RPMI8226 (cell line): ENCODE results near the gene STXBP5.
A peak's percentile ranks its signal among the peaks of the same experiment; 100 is the strongest.
"Not testable (repeated sequence)": the region's sequence is repeated elsewhere in the genome, so short reads cannot be mapped to it uniquely, and the experiment has no call there.

Source experiments
- DNase-seq: peaks from one replicate; pipeline ENCODE4 v3.0.0-alpha.2; 2015

Gene STXBP5

GRCh38 chr6:147251072-147251471 lies 46.9 kb downstream of the STXBP5 start:
- no peak for DNase-seq

- DNase-seq: not testable (repeated sequence)
These were observed 50.8 kb downstream of the STXBP5 start for GRCh38 chr6:147254929-147255473.

- DNase-seq: no peak
These were observed 51.9 kb downstream of the STXBP5 start for GRCh38 chr6:147255948-147256674.

DNA sequence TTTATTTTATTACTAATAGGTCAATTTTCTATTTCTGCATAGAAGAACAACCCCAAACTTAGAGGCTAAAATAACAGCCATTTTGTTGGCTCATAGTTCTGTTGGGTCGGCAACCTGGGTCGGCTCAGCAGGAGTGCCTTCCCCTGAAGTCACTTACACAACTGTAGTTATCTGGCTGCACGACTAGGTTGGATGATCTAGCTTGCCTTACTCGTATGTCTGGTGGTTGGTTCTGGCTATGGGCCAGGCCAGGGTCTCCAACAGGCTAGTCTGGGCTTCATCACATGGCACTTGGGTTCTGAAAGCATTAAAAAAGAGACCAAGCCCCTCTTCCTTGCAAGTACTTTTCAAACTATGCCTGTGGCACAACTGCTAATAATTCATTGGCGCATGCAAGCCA lies 53.5 kb downstream of the STXBP5 start:
- DNase-seq: no peak

GRCh38 chr6:147260091-147260490 lies 55.9 kb downstream of the STXBP5 start:
- DNase-seq: no peak

DNA sequence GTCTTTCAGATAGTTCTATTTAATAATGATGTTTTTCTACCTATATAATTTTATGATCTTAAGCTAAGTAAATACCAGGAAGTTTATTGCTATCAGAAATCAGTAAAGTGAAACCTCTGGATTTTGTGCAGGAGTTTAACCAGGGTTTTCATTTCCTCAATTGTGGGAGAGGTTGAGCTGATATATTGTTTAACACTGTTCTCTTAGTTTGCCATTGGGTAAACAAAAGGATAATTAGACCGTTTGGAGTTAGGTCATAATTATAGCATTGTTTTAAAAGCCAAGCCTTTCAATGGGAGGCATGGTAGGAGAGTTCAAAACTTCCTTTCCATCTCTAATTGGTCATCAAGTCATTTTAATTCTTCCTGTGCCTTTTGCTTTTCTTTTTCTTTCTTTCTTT lies 58.7 kb downstream of the STXBP5 start:
- DNase-seq: no peak

- no peak for DNase-seq
These were observed 62.6 kb downstream of the STXBP5 start for GRCh38 chr6:147266821-147267220.

DNA sequence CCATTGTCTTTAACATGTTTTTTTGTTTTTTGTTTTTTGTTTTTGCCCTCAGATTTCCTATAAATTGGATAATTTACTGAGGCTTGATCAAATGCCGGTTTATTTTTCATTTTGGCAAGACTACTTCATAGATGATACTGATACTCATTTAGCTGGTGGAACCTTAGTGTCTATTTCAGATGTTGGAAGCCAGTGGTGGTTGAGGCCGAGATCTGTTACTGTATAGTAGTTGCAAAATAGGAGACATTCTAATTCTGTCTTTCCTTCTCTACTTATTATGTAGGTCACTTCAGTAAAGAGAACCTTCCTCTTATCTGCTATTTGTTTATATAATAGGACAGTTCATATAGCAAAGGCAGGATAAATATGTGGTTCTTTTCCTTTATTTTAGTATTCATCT lies 63.4 kb downstream of the STXBP5 start:
- no peak for DNase-seq

DNA sequence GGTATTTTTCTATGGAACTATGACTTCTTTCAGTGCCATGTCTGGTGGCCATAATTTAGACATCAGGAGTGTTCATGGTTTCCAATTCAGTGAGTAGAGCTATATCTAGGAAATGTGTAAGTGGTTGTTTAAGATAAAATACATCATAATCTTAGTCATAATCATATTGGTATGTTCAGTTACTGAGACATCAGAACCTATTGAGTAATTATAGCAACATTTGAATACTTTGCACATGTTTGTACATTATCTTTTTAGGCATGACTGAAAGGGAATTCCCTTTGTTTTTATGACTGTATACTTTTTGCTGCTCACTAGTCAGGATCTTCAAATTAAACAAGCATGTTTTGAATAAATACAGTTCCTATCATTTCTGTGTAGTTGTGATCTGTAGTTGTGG lies 64.0 kb downstream of the STXBP5 start:
- no peak for DNase-seq

DNA sequence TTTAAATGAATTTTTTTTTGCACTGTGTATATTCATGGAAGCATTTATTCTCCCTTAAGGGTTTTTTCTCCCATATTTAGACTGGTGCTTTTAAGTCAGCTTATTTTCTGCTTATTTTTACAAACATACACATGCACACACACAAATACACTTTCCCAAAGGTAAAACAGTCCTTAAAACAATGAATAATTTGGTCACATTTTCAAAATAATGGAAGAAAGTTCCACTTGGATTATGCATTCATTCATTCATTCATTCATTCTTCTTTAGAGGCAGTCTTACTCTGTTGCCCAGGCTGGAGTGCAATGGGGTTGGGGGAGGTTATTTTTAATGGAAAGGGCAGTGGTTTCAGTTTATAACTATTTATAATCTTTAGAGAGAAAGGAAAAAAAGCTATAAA lies 69.8 kb downstream of the STXBP5 start:
- no peak for DNase-seq

DNA sequence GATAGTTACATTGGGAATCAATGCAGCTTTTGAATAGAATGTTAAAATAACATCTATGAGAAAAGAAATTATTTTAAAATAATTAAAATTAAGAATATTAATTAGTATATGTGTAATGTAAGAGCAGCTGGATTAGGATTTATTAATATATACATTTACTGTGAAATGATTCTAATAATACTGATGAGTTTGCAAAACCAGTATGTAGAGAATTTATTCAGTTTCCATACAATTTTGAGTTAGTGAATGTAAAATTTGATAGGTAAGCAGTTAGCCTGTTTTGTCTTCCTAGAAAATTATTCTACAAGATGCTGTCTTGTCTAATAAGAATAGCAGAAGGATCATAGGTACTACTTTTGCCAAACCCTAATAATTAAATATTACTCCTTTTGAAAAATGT lies 70.6 kb downstream of the STXBP5 start:
- DNase-seq: no peak

DNA sequence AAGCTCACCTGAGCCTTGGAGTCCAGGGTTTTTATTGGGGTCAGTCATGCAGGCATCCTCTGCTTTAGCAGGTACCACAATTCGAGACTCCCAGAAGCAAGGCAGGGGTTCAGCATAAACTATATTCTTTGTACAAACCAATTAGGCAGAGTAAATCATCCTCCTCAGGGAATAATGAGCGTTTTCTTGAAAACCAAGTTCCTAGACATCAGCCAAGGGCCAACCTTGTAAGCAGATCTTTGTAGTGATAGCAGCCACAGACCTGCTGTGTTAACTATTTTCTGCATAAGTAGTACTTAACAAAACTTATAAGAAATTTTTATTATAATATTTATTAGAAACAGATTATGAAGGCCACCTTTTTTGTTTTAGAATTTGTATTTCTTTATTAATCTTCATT lies 74.7 kb downstream of the STXBP5 start:
- no peak for DNase-seq

DNA sequence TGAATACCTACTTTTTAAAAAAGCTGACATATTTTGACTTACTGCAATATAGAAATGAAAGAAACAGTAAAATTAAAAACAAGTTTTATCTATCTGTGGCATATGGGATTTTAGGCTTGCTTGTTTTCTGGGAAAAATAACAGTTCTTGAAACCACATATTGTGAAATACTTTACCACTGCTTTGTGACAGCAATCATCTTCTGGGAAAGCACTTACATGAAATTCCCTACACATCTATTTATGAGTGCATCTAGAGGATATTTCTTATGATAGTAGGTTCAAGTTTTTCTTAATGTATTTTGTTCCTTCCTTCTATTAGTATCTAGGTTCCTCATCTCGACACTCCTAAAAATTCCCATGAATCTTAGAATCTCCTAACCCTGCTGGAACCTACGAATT lies 75.2 kb downstream of the STXBP5 start:
- no peak for DNase-seq

DNA sequence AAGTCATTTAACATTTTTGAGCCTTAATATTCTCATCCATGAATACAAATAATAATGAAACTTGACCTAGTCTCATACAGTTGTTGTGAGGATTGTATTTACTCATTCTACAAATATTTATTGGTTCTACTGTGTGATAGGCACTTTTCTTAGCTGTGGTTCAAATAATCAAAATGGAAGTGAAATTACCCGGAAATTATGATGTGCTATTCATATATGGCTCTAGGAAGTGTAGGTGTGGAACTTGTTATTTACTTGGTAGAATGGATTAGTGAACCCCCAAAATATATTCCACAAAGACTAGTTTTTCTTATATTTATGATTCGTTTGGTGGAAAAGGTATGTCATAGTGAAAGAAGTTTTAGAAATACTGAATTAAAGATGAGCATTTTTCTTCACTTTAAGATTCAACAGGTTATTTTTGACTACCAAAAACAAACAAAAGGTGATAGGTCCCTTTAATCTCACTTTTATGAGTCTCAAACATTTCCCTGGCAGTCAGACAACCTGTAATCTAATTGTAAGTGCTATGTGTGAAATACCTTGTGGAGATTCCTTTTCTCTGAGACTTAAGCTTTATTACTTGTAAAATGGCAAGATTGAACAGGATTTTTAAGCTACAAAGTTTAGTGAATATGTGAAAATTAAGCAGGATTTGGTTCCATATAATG lies 77.8 kb downstream of the STXBP5 start:
- no peak for DNase-seq

DNA sequence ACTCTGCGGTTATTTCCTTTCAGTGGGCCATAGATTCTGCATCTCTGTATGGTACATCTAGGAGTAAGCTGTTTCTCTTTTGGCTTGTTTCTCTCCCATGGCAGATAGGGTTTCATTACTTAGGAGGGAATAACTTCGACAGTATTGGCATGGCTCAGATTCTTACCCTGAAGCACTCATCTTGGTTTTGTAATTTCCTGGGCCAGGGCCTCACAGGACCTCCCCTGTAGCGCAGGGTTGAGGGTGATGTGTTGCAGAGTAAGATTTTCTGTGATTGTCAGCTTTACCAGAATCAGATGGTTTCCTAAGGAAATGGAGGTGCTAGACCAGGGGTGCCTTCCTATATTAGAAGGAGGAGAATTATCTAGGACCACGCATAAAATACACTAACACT lies 78.3 kb downstream of the STXBP5 start:
- no peak for DNase-seq

GRCh38 chr6:147283460-147283859 lies 79.2 kb downstream of the STXBP5 start:
- DNase-seq: no peak

GRCh38 chr6:147285087-147285855 lies 81.1 kb downstream of the STXBP5 start:
- peak; percentile 5 for DNase-seq

DNA sequence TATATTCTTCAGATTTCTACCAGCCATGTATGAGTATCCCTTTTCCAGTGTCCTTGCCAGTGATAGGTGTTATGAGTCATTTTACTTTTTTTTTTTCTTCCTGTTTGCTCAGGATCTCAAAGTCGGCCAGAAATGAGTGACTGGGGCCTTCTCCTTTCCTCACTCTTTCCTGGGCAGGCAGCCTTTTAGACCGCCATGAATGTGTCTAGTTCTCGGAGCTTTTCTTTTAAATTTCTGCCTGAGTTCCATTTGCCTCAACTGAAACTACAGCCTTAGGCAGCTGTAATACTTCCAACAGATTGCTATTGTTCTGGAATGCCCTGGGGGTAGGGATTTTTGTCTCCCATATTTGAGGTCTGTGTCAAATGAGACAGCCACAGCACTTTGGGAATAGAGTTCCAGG lies 83.7 kb downstream of the STXBP5 start:
- no peak for DNase-seq

DNA sequence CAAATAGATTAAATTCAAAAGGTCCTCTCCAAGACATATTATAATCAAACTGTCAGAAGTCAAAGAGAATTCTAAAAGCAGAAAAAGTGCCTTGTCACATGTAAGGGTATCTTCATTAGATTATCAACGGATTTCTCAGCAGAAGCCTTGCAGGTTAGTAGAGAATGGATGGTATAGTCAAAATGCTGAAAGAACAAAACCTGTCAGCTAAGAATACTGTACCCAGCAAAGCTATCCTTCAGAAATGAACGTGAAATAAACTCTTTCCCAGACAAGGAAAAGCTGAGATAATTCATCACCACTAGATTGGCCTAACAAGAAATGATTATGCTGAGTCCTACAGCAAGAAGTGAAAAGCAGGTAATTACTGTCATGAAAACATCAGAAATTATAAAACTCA lies 92.9 kb downstream of the STXBP5 start:
- DNase-seq: no peak

GRCh38 chr6:147297663-147298316 lies 93.6 kb downstream of the STXBP5 start:
- no peak for DNase-seq

GRCh38 chr6:147298461-147298860 lies 94.2 kb downstream of the STXBP5 start:
- DNase-seq: no peak

DNA sequence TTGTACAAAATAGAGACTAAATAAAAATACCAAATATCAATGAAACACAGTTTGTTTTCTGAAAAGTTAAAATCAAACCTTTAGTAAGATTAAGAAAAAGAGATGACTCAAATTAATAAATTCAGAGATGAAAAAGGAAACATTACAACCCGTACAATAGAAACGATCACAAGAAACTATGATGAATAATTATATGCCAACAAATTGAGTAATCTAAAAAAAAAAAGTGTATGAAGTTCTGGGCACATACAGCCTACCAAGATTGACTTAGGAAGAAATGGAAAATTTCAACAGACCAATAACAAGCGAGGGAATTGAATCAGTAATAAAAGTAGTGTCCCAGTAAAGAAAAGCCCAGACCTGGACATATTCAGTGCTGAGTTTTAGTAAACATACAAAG lies 94.8 kb downstream of the STXBP5 start:
- no peak for DNase-seq

DNA sequence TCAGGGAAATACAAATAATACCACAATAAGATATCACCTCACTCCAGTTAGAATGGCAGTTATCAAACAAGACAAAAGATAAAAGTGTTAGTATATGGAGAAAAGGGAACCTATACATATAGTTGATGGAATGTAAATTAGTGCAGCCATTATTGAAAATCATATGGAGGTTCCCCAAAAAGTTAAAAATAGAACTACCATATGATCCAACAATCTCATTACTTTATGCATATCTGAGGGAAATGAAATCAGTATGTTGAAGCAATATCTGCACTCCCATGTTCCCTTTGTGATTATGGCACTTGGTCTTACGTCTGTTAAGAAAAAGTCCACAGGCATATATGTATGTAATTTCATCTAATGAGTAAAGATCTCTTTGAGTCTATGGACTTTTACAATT lies 96.9 kb downstream of the STXBP5 start:
- no peak for DNase-seq
